Endothelial cell of umbilical vein (primary cell): ENCODE data around the gene ABCD1. TPM values are rescaled to one million over a fixed set of nuclear protein-coding genes. Genes with fewer than 3 reads are reported as not detected.
"Not testable (repeated sequence)": the region's sequence is repeated elsewhere in the genome, so short reads cannot be mapped to it uniquely, and the experiment has no call there.

Experiments used
- BruUV-seq: library from RNA; stranded (reverse); fragments of 400-500 nt; replicated peaks from 2 replicates; lab custom pipeline; 2021; lab: Mats Ljungman, UMichigan
- CTCF ChIA-PET: fragments of 300-600, 350-600 bp; sonication (Branson Sonifier 250); formaldehyde crosslinking; loops from one replicate; lab custom pipeline; 2021; ENCODE audit warnings: antibody characterized with exemption, inconsistent platforms; lab: Charles Lee
- POLR2A ChIA-PET: fragments of 300-600, 350-600 bp; sonication (Branson Sonifier 250); formaldehyde crosslinking; loops from one replicate; lab custom pipeline; 2021; ENCODE audit warnings: antibody characterized with exemption, inconsistent platforms; lab: Charles Lee
- DNase-seq: peaks from one replicate; pipeline ENCODE4 v3.0.0-alpha.2; 2011; ENCODE audit warnings: low read depth, low spot score
- FAIRE-seq: peaks from 2 replicates; lab custom pipeline; 2011; peaks lifted over from hg19 to GRCh38; lab: Jason Lieb, UNC
- H2AFZ ChIP-seq: 2 replicates; pipeline ENCODE4 v1.6.0; 2012; ENCODE audit warnings: low read depth, low read length, control low read depth, inconsistent platforms
- H3K27ac ChIP-seq: 2 replicates; pipeline ENCODE4 v1.5.1; 2011; ENCODE audit warnings: low read depth, mild to moderate bottlenecking, control low read depth, low read length, moderate library complexity; ENCODE audit not compliant: insufficient read depth
- H3K27me3 ChIP-seq, 2 experiments: 2 replicates each; pipeline versions ENCODE4 v1.6.0 to v1.6.1; 2011; ENCODE audit warnings: low read length in 2 of 2, mixed read lengths in 1 of 2; ENCODE audit not compliant: control insufficient read depth in 2 of 2, insufficient read depth in 2 of 2
- H3K36me3 ChIP-seq, 2 experiments: 2 replicates in 1 of 2; 3 replicates in 1 of 2; pipeline ENCODE4 v1.5.1; 2011; ENCODE audit warnings: low read length in 2 of 2, mild to moderate bottlenecking in 1 of 2, moderate library complexity in 1 of 2; ENCODE audit not compliant: control insufficient read depth in 2 of 2, insufficient read depth in 2 of 2; ENCODE audit errors: extremely low read depth in 1 of 2
- H3K4me1 ChIP-seq: 3 replicates; pipeline ENCODE4 v1.5.1; 2011; ENCODE audit warnings: mild to moderate bottlenecking, low read length; ENCODE audit not compliant: control insufficient read depth, insufficient read depth; ENCODE audit errors: extremely low read depth
- H3K4me2 ChIP-seq: 2 replicates; pipeline ENCODE4 v1.6.1; 2011; ENCODE audit warnings: low read length, control low read depth, mixed read lengths; ENCODE audit not compliant: insufficient read depth
- H3K4me3 ChIP-seq, 3 experiments: fragments of 200-600 bp in 1 of 3; sonication (generic), shearing (Covaris generic) in 1 of 3; replicated peaks in 1 of 3; 2 replicates each; pipeline ENCODE4 v1.5.1; 2011 to 2016; ENCODE audit warnings: control low read depth in 3 of 3, low read length in 3 of 3, mild to moderate bottlenecking in 2 of 3, inconsistent platforms in 1 of 3, low read depth in 1 of 3, moderate library complexity in 1 of 3; ENCODE audit not compliant: insufficient read depth in 1 of 3
- H3K79me2 ChIP-seq: 2 replicates; pipeline ENCODE4 v1.6.0; 2012; ENCODE audit warnings: low read length, inconsistent platforms; ENCODE audit not compliant: control insufficient read depth, insufficient read depth
- H3K9ac ChIP-seq: replicated peaks from 2 replicates; pipeline ENCODE3; 2011; ENCODE audit warnings: low read length, control low read depth; ENCODE audit not compliant: insufficient read depth; ENCODE audit errors: extremely low read depth
- H3K9me1 ChIP-seq: replicated peaks from 3 replicates; pipeline ENCODE4 v1.6.0; 2011; ENCODE audit warnings: mild to moderate bottlenecking, low read length; ENCODE audit not compliant: control insufficient read depth, insufficient read depth; ENCODE audit errors: extremely low read depth
- H3K9me3 ChIP-seq: replicated peaks from 2 replicates; pipeline ENCODE4 v1.5.1; 2012; ENCODE audit warnings: low read length, inconsistent platforms; ENCODE audit not compliant: control insufficient read depth, insufficient read depth
- H4K20me1 ChIP-seq: replicated peaks from 2 replicates; pipeline ENCODE3; 2011; ENCODE audit warnings: mild to moderate bottlenecking, low read length; ENCODE audit not compliant: control insufficient read depth, insufficient read depth; ENCODE audit errors: extremely low read depth
- CTCF ChIP-seq, 2 donors: IDR thresholded peaks; 1 replicate in 1 of 2; 2 replicates in 1 of 2; pipeline ENCODE4 v1.5.1; 2011; ENCODE audit warnings: low read length in 2 of 2, mild to moderate bottlenecking in 2 of 2, moderate library complexity in 2 of 2, control low read depth in 1 of 2, inconsistent platforms in 1 of 2, low read depth in 1 of 2; ENCODE audit not compliant: insufficient read depth in 1 of 2; ENCODE audit errors: extremely low read depth in 1 of 2
- POLR2A ChIP-seq: IDR thresholded peaks from 2 replicates; pipeline ENCODE4 v1.6.1; 2012; ENCODE audit warnings: low read depth, mild to moderate bottlenecking, control low read depth, low read length
- POLR2AphosphoS5 ChIP-seq: IDR thresholded peaks from 2 replicates; pipeline ENCODE4 v1.6.1; 2012; ENCODE audit warnings: low read depth, mild to moderate bottlenecking, control low read depth, low read length, moderate library complexity; ENCODE audit not compliant: insufficient read depth
- dilution Hi-C: fragments of 300-500 bp; cut with MboI; formaldehyde crosslinking; loops from one replicate; pipeline ENCODE4 v1.15.0; 2019; ENCODE audit warnings: low sequenced_read_pairs; ENCODE audit not compliant: extremely low pct_ligation_motif_present
- intact Hi-C: fragments of 100-400 bp; cut with micrococcal nuclease; formaldehyde crosslinking; loops from one replicate; pipeline ENCODE4 v1.10.0; 2022
- polyA plus RNA-seq, 4 experiments: library from polyadenylated mRNA; depleted of rRNA in 3 of 4; stranded (reverse) in 3 of 4; unstranded in 1 of 4; fragments of >200 nt; gene quantifications; 2 replicates each; pipeline versions ENCODE4 v1.2.1 to v1.2.3, GENCODE V29; 2011 to 2012; ENCODE audit warnings: missing spikeins in 1 of 4
- total RNA-seq: library from RNA; stranded (reverse); gene quantifications from 2 replicates; pipeline ENCODE4 v1.2.3, GENCODE V29; 2021

The ABCD1 gene
- total and polyA plus RNA-seq, 2 donors (not counting 3 experiments of a cell fraction or from before 2014, with no cell fraction given) = 9.1 to 12.9 TPM

GRCh38 chrX:153689654-153690465 lies 34.8 kb upstream of the ABCD1 start:
- H4K20me1 ChIP-seq = no peaks in the 10 kb centered on the region
- peak overlapping the region; percentile 8 for H3K27ac ChIP-seq
- peaks cover 4% of the 10 kb centered on the region for H3K4me1 ChIP-seq
- peak overlapping the region in 1 of 3 experiments; percentile 20 for H3K4me3 ChIP-seq
- dilution Hi-C loops (no loop called here), intact Hi-C loops (no loop called here)
- ChIA-PET CTCF (interaction anchor here (0.6 kb wide), 1 partner anchor 80 kb away, joined by 3 read pairs; no protein-coding TSS in a partner anchor), POLR2A (interaction anchor here (0.6 kb wide), 1 partner anchor 20 kb away, joined by 3 read pairs; no protein-coding TSS in a partner anchor)
- FAIRE-seq = no peak
- H3K79me2 ChIP-seq = no peaks in the 10 kb centered on the region
- DNase-seq = no peak
- H3K27me3 ChIP-seq = no peaks in the 10 kb centered on the region
- TF ChIP-seq POLR2AphosphoS5 = no peak
- TF ChIP-seq CTCF (IDR thresholded peaks at IDR 0.05; ENCODE audit: extremely low read depth in 1 of 2, insufficient read depth in 1 of 2, low read depth in 1 of 2, low read length in 2 of 2) = peak in 1 of 2 donors; percentile 10
- no peak overlapping the region for H3K9ac ChIP-seq
- H2AFZ ChIP-seq = no peak overlapping the region
- no peaks in the 10 kb centered on the region for H3K9me3 ChIP-seq
- BruUV-seq = TSS peak; percentile 17
- H3K36me3 ChIP-seq = no peaks in the 10 kb centered on the region
- H3K9me1 ChIP-seq = no peaks in the 10 kb centered on the region
- no peak overlapping the region for H3K4me2 ChIP-seq

GRCh38 chrX:153690466-153690865 lies 34.2 kb upstream of the ABCD1 start:
- CTCF ChIA-PET = no interaction called here
- no peak for FAIRE-seq

GRCh38 chrX:153691032-153691827 lies 33.4 kb upstream of the ABCD1 start:
- intact Hi-C loops, FAIRE-seq, H3K9me3 ChIP-seq, H3K4me3 ChIP-seq, H4K20me1 ChIP-seq, H2AFZ ChIP-seq, H3K27ac ChIP-seq, CTCF ChIA-PET, H3K36me3 ChIP-seq, dilution Hi-C loops, H3K79me2 ChIP-seq, H3K9ac ChIP-seq, H3K4me2 ChIP-seq, BruUV-seq, H3K4me1 ChIP-seq, DNase-seq, H3K27me3 ChIP-seq, POLR2A ChIA-PET, H3K9me1 ChIP-seq: not testable (repeated sequence)

More at GRCh38 chrX:153690466-153690865, 34.2 kb upstream of the ABCD1 start:
- POLR2A ChIA-PET = no interaction called here
- H3K4me3 ChIP-seq = no peak overlapping the region
- no peak overlapping the region for H3K9ac ChIP-seq
- TF ChIP-seq POLR2A = no peak
- H3K27ac ChIP-seq = no peak overlapping the region
- dilution Hi-C loops = no loop called here
- no peaks in the 10 kb centered on the region for H4K20me1 ChIP-seq
- intact Hi-C loops = no loop called here
- no peaks in the 10 kb centered on the region for H3K9me3 ChIP-seq
- no peaks in the 10 kb centered on the region for H3K27me3 ChIP-seq
- no peak for DNase-seq
- no peaks in the 10 kb centered on the region for H3K36me3 ChIP-seq
- no peaks in the 10 kb centered on the region for H3K79me2 ChIP-seq
- no peak overlapping the region for H2AFZ ChIP-seq
- H3K9me1 ChIP-seq = no peaks in the 10 kb centered on the region
- BruUV-seq = no TSS peak
- H3K4me1 ChIP-seq = peaks cover 4% of the 10 kb centered on the region
- H3K4me2 ChIP-seq = no peak overlapping the region
